ENCODE data around the gene KRT7.

The KRT7 gene

DNA sequence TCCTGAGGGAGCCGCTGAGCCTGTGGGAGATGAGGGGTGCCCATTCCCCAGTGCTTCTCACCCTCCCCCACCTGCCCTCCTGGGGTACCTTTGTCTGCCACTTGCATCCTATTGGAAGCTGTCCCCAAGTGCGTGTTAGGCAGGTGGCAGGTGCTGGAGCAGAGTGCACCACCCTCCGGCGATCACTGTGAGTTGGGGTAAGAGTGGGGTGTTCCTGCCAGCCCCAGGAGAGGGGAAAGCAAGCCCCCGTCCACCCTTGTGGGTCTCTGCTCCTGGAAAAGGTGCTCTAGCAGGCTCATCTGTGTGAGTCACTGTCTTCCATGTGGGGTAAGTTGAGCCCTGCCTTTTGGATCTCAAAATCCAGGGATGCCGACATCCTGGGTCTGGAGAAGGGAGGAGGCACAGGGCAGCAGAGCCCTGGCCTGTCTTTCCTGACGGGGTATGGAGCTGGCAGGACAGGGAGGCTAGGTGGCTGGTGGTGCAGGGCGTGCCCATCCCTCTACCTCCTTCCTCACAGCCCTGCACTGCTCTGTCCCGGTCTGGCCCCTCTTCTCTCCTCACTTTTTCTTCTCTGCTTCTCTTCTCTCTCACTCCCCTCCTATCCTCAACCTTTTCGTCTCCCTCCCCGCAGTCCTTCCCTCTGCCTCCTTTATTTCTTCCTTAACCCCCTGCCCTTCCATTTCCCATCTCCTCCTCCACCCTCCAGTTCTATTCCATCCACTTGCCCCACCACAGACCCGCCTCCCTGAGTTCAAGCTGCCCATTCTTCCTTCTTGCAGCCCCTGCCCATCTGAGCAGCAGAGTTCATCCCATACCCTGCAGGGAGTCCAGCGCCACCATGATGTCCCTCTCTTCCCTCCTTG is 20.1 kb upstream of the KRT7 start:
- no peak for DNase-seq

DNA sequence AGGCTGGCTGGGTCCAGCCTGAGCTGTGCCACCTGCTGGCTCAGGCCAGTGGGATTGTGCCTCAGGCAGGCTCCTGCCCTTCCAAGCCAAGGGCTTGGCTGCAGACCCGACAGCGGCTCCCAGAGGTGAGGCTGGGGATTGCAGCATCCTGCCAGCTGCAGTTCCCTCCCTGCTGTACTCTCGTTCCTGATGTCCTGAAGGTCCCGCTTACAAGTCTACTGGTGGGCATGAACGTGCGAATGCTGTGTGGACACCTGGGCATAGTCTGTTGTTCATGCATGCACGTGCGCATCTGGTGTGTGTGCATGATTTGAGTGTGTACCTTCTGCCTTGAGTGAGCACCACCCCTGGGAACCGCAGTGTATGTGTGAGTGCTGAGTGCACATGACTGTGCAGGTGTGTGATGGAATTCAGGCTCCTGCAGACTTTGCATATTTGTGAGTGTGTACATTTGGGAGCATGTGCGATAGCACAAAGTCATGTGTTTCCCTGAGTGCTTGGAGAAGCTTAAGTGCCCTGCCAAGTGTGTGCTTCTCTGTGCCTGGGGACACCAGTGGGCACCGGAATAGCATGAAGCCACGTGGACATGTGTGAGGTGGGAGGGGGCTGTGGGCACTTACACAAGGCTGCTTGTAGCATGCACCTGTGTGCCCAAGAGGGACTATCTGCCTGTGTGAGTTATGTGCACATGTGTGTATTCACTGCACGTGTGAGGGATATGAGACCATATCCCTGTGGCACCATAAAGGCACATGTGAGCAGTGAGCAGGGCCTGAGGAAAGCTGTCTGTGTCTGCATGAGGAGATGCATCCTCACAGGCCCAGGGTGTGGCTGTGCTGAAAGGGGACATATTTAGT is 19.3 kb upstream of the KRT7 start:
- no peak for DNase-seq

DNA sequence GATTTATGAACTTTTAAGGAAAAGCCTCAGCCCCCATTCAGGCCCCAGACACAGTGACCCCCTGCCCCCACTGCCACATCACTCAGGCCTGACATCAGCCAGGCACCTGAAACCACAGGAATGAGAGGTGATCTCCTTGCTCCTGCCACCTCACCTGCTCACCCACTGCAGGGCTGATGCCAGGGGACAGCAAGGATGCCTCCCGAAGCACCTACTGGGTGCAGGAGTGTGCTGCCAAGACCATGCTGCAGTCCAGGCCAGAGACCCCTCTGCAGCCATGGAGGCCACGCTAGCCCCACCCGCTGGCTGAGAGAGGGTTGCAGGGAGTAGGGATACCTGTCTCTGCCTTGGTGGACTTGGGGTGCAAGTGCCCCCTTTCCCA is 18.6 kb upstream of the KRT7 start:
- DNase-seq, result no peak

DNA sequence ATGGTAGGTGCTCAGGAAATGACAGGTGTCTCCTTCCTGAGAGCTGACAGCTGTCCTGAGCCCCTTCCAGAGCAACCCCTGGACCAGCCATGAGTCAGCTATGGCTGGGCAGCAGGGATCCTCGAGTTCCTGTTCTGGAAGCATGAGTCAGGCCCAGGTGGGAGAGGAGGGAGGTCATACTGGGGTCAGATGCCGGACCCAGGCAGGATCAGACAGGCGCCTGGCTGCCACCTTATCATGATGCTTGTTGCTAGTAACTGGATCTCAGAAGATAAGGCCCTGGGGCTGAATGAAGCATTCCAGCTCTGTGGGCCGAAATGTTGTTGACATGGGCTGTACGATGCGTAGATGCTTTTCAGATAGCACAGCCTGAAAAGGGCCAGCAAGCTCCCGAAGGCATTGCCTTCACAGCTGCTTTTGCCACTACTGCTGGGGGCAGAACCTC is 17.4 kb upstream of the KRT7 start:
- DNase-seq, result no peak

DNA sequence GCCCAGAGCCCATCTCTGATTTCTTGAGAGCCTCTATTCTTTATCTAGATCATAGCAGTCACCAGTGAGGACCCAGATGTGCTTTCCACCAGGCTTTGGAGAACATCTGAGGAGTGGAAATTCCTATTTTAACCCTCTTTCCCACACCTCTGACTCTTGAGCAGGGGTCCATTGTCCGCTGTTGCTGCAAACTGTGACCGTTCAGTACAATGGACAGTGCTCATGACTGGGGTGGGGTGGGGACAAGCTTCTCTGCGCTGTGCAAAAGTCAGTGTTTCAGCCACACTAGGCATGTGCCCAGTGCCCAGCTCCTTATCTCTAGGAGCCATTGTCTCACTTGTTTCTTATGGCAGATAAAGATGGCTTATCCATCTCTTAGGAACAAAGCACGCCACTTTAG is 16.9 kb upstream of the KRT7 start:
- DNase-seq, result no peak

DNA sequence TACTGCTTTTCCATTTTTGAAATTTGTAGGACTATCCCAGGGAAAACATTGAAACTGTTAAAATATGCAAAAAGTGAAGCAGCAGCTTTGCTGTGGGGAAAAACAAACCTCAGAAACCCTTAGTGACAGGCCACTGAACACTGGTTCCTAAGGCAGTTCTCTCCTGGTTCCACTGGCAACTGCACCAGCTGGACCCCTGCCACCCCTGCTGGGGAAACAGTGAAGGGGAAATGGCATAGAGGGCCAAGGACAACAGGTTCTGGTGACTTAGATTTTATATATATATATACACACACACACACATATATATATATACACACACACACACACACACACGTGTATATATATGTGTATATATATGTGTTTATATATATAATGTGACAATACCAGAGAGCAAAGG is 16.2 kb upstream of the KRT7 start:
- no peak for DNase-seq

- DNase-seq, result no peak
Observed at GRCh38 chr12:52217223-52217622, 15.8 kb upstream of the KRT7 start.

GRCh38 chr12:52218001-52218400 is 15.0 kb upstream of the KRT7 start:
- no peak for DNase-seq

GRCh38 chr12:52220477-52220876 is 12.6 kb upstream of the KRT7 start:
- no peak for DNase-seq

- no peak for DNase-seq
Observed at GRCh38 chr12:52221070-52221781, 11.8 kb upstream of the KRT7 start.

- no peak for DNase-seq
Observed at GRCh38 chr12:52221912-52222457, 11.1 kb upstream of the KRT7 start.

DNA sequence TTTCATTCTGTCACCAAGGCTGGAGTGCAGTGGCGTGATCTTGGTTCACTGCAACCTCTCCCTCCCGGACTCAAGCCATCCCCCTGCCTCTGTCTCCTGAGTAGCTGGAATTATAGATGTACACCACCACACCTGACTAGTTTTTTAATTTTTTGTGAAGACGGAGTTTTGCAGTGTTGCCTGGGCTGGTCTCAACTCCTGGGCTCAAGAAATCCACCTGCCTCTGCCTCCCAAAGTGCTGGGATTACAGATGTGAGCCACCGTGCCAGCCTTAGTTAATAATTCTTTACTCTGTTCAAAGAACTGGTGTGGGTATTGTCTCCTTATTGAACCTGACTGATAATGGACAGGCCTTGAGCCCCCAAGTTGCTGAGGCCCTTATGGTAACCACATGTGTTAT is 10.4 kb upstream of the KRT7 start:
- no peak for DNase-seq

GRCh38 chr12:52223406-52224039 is 9.5 kb upstream of the KRT7 start:
- DNase-seq, result no peak

DNA sequence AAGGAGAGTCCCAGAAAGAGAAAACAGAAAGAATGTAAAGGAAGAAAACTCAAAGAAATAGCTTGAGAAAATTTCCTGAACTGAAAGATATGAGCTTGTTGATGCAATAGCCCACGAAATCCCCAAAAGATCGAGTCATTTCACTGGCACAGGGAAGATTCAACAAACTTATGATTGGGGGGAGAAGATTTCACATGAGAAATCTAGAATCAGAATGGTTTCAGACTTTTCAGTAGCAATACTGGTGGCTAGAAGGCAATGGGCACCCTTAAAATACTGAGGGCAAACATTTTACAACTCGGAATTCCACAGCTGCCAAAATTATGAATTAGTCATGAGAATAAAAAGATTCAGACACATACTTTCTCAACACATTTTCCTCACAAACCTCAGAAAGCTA is 8.9 kb upstream of the KRT7 start:
- no peak for DNase-seq

GRCh38 chr12:52225752-52226151 is 7.3 kb upstream of the KRT7 start:
- DNase-seq, result no peak

DNA sequence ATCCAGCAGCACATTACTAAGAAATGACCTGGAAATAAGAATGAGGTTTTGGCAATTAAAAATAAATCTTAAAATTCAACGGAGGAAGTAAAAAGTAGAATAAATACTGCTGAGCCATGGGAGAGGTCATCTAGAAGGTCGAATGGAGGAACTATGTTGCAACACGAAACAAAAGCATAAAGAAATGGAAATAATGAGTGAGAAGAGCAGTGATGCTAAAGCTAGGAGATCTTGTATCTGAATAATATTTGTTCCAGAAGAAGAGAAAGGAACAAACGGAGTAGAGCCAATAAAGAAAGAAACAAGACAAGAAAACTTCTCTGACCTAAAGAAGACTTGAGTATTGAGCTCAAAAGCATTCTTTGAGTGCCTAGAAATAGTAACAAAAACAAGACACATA is 6.6 kb upstream of the KRT7 start:
- DNase-seq, result no peak

- DNase-seq, result no peak
Observed at GRCh38 chr12:52227606-52228166, 5.4 kb upstream of the KRT7 start.

DNA sequence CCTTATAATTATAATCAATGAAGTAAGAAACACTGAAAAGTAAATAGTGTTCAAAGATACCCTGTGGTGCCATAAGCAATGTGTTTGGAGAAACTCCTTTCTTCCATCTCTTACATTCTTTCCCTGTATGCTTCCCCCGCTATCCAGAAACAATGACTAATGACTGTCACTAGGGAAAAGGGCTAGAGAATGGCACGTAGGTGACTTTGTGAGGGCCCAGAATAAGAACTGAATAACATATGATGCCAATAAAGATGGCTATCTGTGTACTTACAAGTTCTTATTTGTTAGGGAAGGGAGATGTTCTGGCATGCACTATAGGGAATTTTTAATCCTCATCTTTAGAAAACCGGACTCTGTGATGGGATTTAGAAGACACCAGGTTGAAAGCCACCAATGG is 4.7 kb upstream of the KRT7 start:
- DNase-seq, result no peak

- DNase-seq, result no peak
Observed at GRCh38 chr12:52228931-52229330, 4.1 kb upstream of the KRT7 start.

- DNase-seq, result no peak
Observed at GRCh38 chr12:52229836-52230343, 3.2 kb upstream of the KRT7 start.

DNA sequence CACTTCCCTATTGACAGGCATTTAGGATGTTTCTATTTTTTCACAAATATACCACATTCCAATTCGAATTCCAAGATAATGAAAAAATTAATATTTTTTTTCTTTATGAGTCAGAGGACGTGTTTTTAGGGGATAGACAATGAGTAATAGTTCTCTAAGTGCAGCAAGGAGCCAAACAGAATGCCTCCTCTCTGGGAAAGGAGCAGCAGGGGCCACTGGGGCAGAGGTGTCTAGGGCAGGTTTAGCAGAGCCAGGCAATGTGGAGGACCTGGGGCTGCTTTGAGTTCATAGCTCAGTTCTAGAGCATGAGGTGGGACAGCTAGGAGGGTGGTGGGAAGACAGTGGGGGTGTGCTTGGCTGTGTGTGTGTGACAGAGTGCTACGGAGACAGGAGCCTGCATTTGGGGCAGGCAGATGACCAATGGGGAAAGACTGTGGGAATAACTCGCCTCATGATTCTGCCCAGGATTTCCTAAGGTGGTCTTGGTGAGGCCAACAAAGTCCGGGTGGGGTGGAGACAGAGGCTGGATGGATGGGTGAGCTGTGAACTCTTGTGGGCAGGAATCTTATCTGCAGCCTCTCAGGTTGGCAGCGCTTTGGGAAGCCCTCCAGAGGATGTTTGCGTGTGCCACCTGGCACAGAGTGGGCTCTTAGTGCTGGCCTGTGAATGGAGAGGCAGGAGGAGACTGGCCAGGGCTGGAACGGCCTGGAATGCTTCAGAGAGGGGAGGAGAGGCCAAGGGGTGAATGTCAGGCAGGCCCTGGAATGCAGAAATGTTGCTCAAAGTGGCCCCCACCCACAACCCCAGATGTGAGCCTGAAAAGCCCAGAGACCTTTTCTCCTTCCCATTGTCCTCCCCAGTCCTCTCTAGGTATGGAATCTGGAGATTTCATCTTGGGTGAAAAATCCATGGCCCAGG is 2.4 kb upstream of the KRT7 start:
- no peak for DNase-seq
